Vagina (tissue), 2 donors: ENCODE data around the gene C11orf24. TPM values are rescaled to one million over a fixed set of nuclear protein-coding genes. Genes with fewer than 3 reads are reported as not detected.

Experiments
- DNase-seq, 2 donors: peaks; one replicate each; pipeline ENCODE4 v3.0.0-alpha.2; 2017; ENCODE audit errors: extremely low spot score in 2 of 2
- H3K27ac ChIP-seq: fragments of 200-600 bp; sonication (generic); one replicate; pipeline ENCODE4 v1.5.1; 2019
- H3K27me3 ChIP-seq: fragments of 200-600 bp; sonication (generic); one replicate; pipeline ENCODE4 v1.5.1; 2019
- H3K36me3 ChIP-seq, 2 donors: fragments of 200-600 bp; sonication (generic); one replicate each; pipeline ENCODE4 v1.5.1; 2017 to 2019
- H3K4me1 ChIP-seq: fragments of 200-600 bp; sonication (generic); one replicate; pipeline ENCODE4 v1.5.1; 2019
- H3K4me3 ChIP-seq, 2 donors: fragments of 200-600 bp; sonication (generic); 1 replicate in 1 of 2; 2 replicates in 1 of 2; pipeline ENCODE4 v1.5.1; 2016 to 2019
- H3K9me3 ChIP-seq: fragments of 200-600 bp; sonication (generic); one replicate; pipeline ENCODE4 v1.5.1; 2019
- POLR2A ChIP-seq, 2 donors: fragments of 450-650 bp; IDR thresholded peaks; one replicate each; pipeline ENCODE4 v1.6.1; 2017; ENCODE audit warnings: antibody characterized with exemption in 2 of 2, mild to moderate bottlenecking in 2 of 2, moderate library complexity in 2 of 2
- POLR2AphosphoS5 ChIP-seq, 2 donors: sonication (generic); formaldehyde crosslinking; IDR thresholded peaks; one replicate each; pipeline ENCODE4 v1.9.0; 2017; ENCODE audit warnings: antibody characterized with exemption in 2 of 2, mild to moderate bottlenecking in 2 of 2, low read depth in 1 of 2; ENCODE audit not compliant: insufficient read depth in 1 of 2
- intact Hi-C: fragments of 100-400 bp; cut with DNase I; formaldehyde crosslinking; loops from one replicate; pipeline ENCODE4 v1.15.1; 2023
- total RNA-seq: library from RNA; depleted of rRNA; stranded (reverse); fragments of >200 nt; gene quantifications from one replicate; pipeline ENCODE4 v1.2.3, GENCODE V29; 2016
- TF ChIP-seq, protein P1 (sequence below), 3 experiments: fragments of 450-650 bp in 2 of 3; fragments of 200-600 bp in 1 of 3; sonication (generic) in 1 of 3; IDR thresholded peaks; one replicate each; pipeline ENCODE4 v1.5.1; 2017 to 2019; ENCODE audit warnings: antibody characterized with exemption in 3 of 3, mild to moderate bottlenecking in 2 of 3, moderate library complexity in 2 of 3

Gene C11orf24
- total RNA-seq, 1 donor from 2014 or later: 38.1 TPM

- Histone ChIP-seq H3K27ac (no peak overlapping the region), H3K4me3 (no peak overlapping the region), H3K9me3 (no peaks in the 10 kb centered on the region), H3K4me1 (peaks cover 36% of the 10 kb centered on the region), H3K36me3 (no peaks in the 10 kb centered on the region), H3K27me3 (no peaks in the 10 kb centered on the region)
- intact Hi-C loops: no loop called here
- DNase-seq: no peak
- TF ChIP-seq, protein P1, sequence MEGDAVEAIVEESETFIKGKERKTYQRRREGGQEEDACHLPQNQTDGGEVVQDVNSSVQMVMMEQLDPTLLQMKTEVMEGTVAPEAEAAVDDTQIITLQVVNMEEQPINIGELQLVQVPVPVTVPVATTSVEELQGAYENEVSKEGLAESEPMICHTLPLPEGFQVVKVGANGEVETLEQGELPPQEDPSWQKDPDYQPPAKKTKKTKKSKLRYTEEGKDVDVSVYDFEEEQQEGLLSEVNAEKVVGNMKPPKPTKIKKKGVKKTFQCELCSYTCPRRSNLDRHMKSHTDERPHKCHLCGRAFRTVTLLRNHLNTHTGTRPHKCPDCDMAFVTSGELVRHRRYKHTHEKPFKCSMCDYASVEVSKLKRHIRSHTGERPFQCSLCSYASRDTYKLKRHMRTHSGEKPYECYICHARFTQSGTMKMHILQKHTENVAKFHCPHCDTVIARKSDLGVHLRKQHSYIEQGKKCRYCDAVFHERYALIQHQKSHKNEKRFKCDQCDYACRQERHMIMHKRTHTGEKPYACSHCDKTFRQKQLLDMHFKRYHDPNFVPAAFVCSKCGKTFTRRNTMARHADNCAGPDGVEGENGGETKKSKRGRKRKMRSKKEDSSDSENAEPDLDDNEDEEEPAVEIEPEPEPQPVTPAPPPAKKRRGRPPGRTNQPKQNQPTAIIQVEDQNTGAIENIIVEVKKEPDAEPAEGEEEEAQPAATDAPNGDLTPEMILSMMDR (IDR thresholded peaks at IDR 0.05): no peak
- TF ChIP-seq POLR2AphosphoS5 (IDR thresholded peaks at IDR 0.05; ENCODE audit: insufficient read depth in 1 of 2, low read depth in 1 of 2) (no peak), POLR2A (IDR thresholded peaks at IDR 0.05) (no peak)
These were observed 55.4 kb downstream of the C11orf24 start for GRCh38 chr11:68216171-68216938.

- TF ChIP-seq POLR2AphosphoS5 (IDR thresholded peaks at IDR 0.05; ENCODE audit: insufficient read depth in 1 of 2, low read depth in 1 of 2) (no peak), POLR2A (IDR thresholded peaks at IDR 0.05) (no peak)
- TF ChIP-seq, protein P1 (IDR thresholded peaks at IDR 0.05): no peak
- H3K27ac ChIP-seq: no peak overlapping the region
- intact Hi-C loops: no loop called here
- no peaks in the 10 kb centered on the region for H3K27me3 ChIP-seq
- H3K36me3 ChIP-seq: no peaks in the 10 kb centered on the region
- no peak overlapping the region for H3K4me3 ChIP-seq
- DNase-seq: no peak
- H3K9me3 ChIP-seq: no peaks in the 10 kb centered on the region
- H3K4me1 ChIP-seq: peaks cover 43% of the 10 kb centered on the region
These were observed 56.1 kb downstream of the C11orf24 start for GRCh38 chr11:68215524-68216170.

DNA sequence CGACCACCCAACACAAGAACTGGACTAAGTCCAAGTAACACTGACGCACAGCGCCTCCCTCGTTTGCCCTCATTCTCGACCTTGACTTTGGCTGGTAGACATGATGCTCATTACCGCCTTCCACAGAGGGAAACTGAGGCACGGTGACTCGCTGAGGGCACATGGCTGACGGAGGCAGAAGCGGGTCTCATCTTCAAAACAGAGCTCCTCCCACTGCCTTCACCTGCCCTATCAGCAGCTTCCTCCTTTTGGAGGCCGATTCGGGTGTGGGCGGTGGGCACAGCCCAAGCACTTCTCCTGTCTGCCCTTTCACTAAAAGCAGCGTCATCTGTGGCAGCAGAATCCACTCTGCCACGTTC, 56.7 kb downstream of the C11orf24 start:
- Histone ChIP-seq H3K4me1 (peaks cover 49% of the 10 kb centered on the region), H3K27me3 (no peaks in the 10 kb centered on the region), H3K4me3 (no peak overlapping the region), H3K36me3 (no peaks in the 10 kb centered on the region), H3K9me3 (no peaks in the 10 kb centered on the region), H3K27ac (no peak overlapping the region)
- intact Hi-C loops: no loop called here
- no peak for DNase-seq
- TF ChIP-seq POLR2AphosphoS5 (IDR thresholded peaks at IDR 0.05; ENCODE audit: insufficient read depth in 1 of 2, low read depth in 1 of 2) (no peak), POLR2A (IDR thresholded peaks at IDR 0.05) (no peak)
- TF ChIP-seq, protein P1 (IDR thresholded peaks at IDR 0.05): no peak

DNA sequence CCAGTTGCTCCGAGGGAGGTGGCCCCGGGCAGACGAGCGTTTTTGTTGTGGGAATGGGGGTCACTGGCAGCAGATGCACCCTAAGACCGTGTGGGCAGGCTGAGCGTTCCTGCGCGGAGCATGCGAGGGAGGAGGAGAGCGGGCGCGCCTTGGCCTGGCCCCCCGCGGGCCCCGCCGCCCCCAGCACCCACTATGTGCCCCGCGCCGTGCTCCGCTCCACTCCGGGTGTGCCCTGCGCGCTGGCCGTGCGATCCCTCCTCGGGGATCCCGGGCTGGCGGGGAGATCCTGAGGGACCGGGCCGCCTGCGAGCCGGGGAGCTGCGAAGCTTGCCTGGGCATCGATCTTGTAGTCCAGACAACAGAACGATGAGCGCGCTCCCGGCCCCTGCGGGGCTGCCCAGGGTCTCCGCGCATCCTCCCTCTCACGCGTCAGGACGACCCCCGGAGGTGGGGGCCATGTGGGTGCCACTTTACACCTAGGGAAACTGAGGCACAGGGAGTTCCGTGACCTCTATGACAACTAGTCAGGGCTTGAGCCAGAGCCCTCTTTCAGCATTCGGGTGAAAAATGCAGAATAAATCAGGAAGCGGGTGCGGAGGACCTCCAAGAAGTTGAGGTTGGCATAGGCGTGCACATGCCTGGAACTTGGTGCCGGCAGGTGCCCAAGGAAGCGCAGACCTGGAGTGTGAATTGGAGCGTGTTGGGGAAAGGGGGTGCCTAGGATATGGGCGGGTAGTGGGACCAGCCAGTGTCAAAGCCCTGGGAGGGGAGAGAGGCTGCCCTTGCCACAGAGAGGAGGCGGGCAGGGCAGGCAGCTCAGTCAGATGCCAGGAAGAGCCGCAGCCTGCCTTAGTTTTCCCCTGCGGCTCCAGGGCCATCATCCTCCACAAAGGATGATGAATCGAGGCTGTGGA, 57.3 kb downstream of the C11orf24 start:
- no peaks in the 10 kb centered on the region for H3K27me3 ChIP-seq
- H3K36me3 ChIP-seq: no peaks in the 10 kb centered on the region
- DNase-seq: no peak
- H3K27ac ChIP-seq: peak overlapping the region; percentile 98
- H3K4me1 ChIP-seq: peaks cover 55% of the 10 kb centered on the region
- no peaks in the 10 kb centered on the region for H3K9me3 ChIP-seq
- TF ChIP-seq POLR2AphosphoS5 (IDR thresholded peaks at IDR 0.05; ENCODE audit: insufficient read depth in 1 of 2, low read depth in 1 of 2): peak in 1 of 2 donors; percentile 9
- TF ChIP-seq, protein P1 (IDR thresholded peaks at IDR 0.05): no peak
- intact Hi-C loops: loop anchor here (5.0 kb wide), 1 partner anchor 168 kb away; no protein-coding TSS in a partner anchor
- H3K4me3 ChIP-seq: peak overlapping the region; percentile 82 to 94
